SK-N-SH (cell line): ENCODE data around the gene WDR27.

Experiments
- CHD2 ChIP-seq: fragments of 150-350 bp; IDR thresholded peaks from 2 replicates; pipeline ENCODE4 v1.6.1; 2018; ENCODE audit warnings: low read length; ENCODE audit not compliant: partially characterized antibody
- CTCF ChIP-seq: fragments of 200-600 bp; sonication (generic); IDR thresholded peaks from 2 replicates; pipeline ENCODE4 v1.6.1; 2017; ENCODE audit warnings: antibody characterized with exemption, mild to moderate bottlenecking, moderate library complexity
- EP300 ChIP-seq, 2 experiments: IDR thresholded peaks; 2 replicates each; pipeline versions ENCODE4 v1.4.0 to v1.6.1; 2012; ENCODE audit warnings: borderline replicate concordance in 1 of 2, low read depth in 1 of 2, low read length in 1 of 2
- EZH2phosphoT487 ChIP-seq: fragments of 200-600 bp; sonication (generic); IDR thresholded peaks from 2 replicates; pipeline ENCODE4 v1.6.1; 2017; ENCODE audit warnings: low read depth, mixed run types, mild to moderate bottlenecking, antibody characterized with exemption, moderate library complexity, borderline replicate concordance
- JUND ChIP-seq: IDR thresholded peaks from 2 replicates; pipeline ENCODE4 v1.4.0; 2012
- RFX5 ChIP-seq: IDR thresholded peaks from 2 replicates; pipeline ENCODE4 v1.6.1; 2012; ENCODE audit warnings: mild to moderate bottlenecking, improper control_type of control experiment, low read length
- RXRA ChIP-seq: IDR thresholded peaks from 2 replicates; pipeline ENCODE4 v1.4.0; 2012; ENCODE audit warnings: low read depth, mild to moderate bottlenecking, borderline replicate concordance

GRCh38 chr6:169577974-169578373 lies 123.9 kb downstream of the WDR27 start:
- no peak for TF ChIP-seq CTCF
- TF ChIP-seq RXRA: no peak
- TF ChIP-seq CHD2: no peak
- no peak for TF ChIP-seq RFX5
- TF ChIP-seq JUND: no peak
- no peak for TF ChIP-seq EP300 (IDR thresholded peaks at IDR 0.05; ENCODE audit: borderline replicate concordance in 1 of 2, low read depth in 1 of 2, low read length in 1 of 2)
- no peak for TF ChIP-seq EZH2phosphoT487
